Activated CD4-positive, alpha-beta T cell treated with anti-CD3 and anti-CD28 coated beads, Interleukin-2, amount 10 ng/mL, durations not matched to agents 24 days and 14 days (primary cell): ENCODE results near the gene IGF2BP2. TPM values are rescaled to one million over a fixed set of nuclear protein-coding genes. Genes with fewer than 3 reads are reported as not detected.
"Not testable (repeated sequence)": the region's sequence is repeated elsewhere in the genome, so short reads cannot be mapped to it uniquely, and the experiment has no call there.

Experiments used
- DNase-seq: peaks from one replicate; pipeline ENCODE4 v3.0.0; 2022
- H3K27ac Mint-ChIP-seq: one replicate; pipeline ENCODE4 v1.8.0; 2022; ENCODE audit warnings: mild to moderate bottlenecking, mixed read lengths
- H3K27me3 Mint-ChIP-seq: one replicate; pipeline ENCODE4 v1.8.0; 2022; ENCODE audit warnings: mixed read lengths
- H3K36me3 Mint-ChIP-seq: one replicate; pipeline ENCODE4 v1.8.0; 2022; ENCODE audit warnings: low read depth, mild to moderate bottlenecking, mixed read lengths
- H3K4me1 Mint-ChIP-seq: one replicate; pipeline ENCODE4 v1.8.0; 2021; ENCODE audit warnings: mixed read lengths
- H3K4me3 Mint-ChIP-seq: one replicate; pipeline ENCODE4 v1.8.0; 2022; ENCODE audit warnings: mild to moderate bottlenecking, moderate library complexity, mixed read lengths
- H3K9me3 Mint-ChIP-seq: one replicate; pipeline ENCODE4 v1.8.0; 2021; ENCODE audit warnings: mixed read lengths
- intact Hi-C: fragments of 100-400 bp; cut with micrococcal nuclease; formaldehyde crosslinking; loops from one replicate; pipeline ENCODE4 v1.15.1; 2023
- total RNA-seq: library from RNA; stranded (reverse); gene quantifications from 2 replicates; pipeline ENCODE4 v1.2.3, GENCODE V29; 2022

IGF2BP2 gene
- total RNA-seq, 1 donor from 2014 or later, result 0.89 TPM

GRCh38 chr3:185807445-185808068 lies 17.3 kb downstream of the IGF2BP2 start:
- H3K4me3 Mint-ChIP-seq, result no peak overlapping the region
- no peaks in the 10 kb centered on the region for H3K4me1 Mint-ChIP-seq
- peaks cover 4% of the 10 kb centered on the region for H3K9me3 Mint-ChIP-seq
- H3K27me3 Mint-ChIP-seq, result peaks cover 22% of the 10 kb centered on the region
- intact Hi-C loops, result no loop called here
- H3K36me3 Mint-ChIP-seq, result no peaks in the 10 kb centered on the region
- no peak overlapping the region for H3K27ac Mint-ChIP-seq
- DNase-seq, result no peak

- H3K36me3 Mint-ChIP-seq, intact Hi-C loops, H3K27me3 Mint-ChIP-seq, DNase-seq, H3K27ac Mint-ChIP-seq, H3K4me3 Mint-ChIP-seq, H3K9me3 Mint-ChIP-seq: not testable (repeated sequence)
- H3K4me1 Mint-ChIP-seq, result peaks cover 14% of the 10 kb centered on the region
Measured at GRCh38 chr3:185798831-185799110, 26.1 kb downstream of the IGF2BP2 start.

DNA sequence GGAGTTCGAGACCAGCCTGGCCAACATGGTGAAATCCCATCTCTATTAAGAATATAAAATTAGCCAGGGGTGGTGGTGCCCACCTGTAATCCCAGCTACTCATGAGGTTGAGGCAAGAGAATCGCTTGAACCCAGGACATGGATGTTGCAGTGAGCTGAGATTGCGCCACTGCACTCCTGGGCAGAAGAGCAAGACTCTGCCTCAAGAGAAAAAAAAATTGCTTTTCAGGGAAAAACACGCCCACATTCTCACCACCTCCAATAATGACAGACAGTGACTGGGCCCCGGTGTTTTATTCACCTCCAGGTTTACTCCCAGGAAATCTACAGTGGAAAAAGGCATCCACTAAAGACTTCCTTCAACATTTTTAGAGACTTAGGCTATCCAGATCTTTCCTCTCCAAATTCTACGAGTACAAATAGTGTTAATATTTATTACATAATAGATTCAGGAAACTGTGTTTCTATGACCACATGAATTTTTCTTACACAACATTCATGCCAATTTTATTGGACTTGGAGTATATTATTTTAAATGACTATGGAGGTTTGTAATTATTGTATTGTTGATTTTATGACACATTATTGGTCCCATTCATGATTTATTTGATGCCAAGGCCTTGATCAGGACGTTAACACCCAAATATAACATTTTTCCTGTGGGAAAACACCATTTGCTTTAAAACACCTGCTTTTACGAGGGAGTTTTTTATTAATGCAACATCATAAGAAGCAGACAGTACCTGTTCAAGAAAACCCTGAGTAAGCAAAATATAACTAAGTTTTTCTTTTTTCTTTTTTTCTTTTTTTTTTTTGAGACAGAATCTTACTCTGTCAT lies 26.6 kb downstream of the IGF2BP2 start:
- Mint-ChIP-seq H3K4me3 (no peak overlapping the region), H3K27ac (no peak overlapping the region), H3K27me3 (peaks cover 5% of the 10 kb centered on the region), H3K36me3 (no peaks in the 10 kb centered on the region), H3K4me1 (peaks cover 14% of the 10 kb centered on the region), H3K9me3 (no peaks in the 10 kb centered on the region)
- no peak for DNase-seq
- intact Hi-C loops, result no loop called here

DNA sequence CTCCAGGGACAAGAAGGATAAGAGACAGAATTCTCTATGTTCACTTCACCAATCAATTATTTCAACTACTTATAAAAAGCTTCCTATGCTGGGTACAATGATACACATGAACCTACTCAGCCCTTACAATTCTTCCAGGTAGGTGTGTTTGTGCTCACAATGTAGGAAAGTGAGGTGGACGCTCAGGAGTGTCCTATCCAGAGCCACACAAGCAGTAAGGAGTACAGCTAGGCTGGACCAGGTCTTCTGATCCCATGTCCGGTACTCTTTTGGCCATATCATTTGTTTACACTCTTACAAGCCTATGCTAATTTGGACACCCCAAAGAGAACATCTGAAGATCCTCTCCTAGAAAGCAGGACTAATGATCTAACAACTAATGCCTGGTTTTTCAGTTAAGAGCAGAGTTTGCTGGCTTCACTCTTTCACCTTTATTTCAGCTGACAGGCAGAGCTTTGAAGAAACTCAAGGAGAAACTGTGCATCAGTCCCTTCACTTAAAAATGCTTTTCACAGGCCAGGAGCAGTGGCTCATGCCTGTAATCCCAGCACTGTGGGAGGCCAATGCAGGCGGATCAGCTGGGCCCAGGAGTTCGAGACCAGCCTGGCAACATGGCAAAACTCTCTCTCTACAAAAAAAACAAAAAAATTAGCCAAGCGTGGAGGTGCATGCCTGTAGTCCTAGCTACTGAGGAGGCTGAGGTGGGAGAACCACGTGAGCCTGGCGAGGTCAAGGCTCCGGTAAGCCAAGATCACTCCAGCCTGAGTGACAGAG lies 27.5 kb downstream of the IGF2BP2 start:
- no peak overlapping the region for H3K27ac Mint-ChIP-seq
- peaks cover 14% of the 10 kb centered on the region for H3K4me1 Mint-ChIP-seq

GRCh38 chr3:185796431-185797107 lies 28.3 kb downstream of the IGF2BP2 start:
- intact Hi-C loops, result no loop called here
- Mint-ChIP-seq H3K4me1 (peaks cover 14% of the 10 kb centered on the region), H3K9me3 (no peaks in the 10 kb centered on the region)

More for the DNA sequence above, 27.5 kb downstream of the IGF2BP2 start:
- Mint-ChIP-seq H3K9me3 (no peaks in the 10 kb centered on the region), H3K4me3 (no peak overlapping the region), H3K27me3 (peaks cover 5% of the 10 kb centered on the region), H3K36me3 (no peaks in the 10 kb centered on the region)
- intact Hi-C loops, result no loop called here
- no peak for DNase-seq

GRCh38 chr3:185793381-185793780 lies 31.5 kb downstream of the IGF2BP2 start:
- peaks cover 18% of the 10 kb centered on the region for H3K27me3 Mint-ChIP-seq
- H3K4me1 Mint-ChIP-seq, result peaks cover 16% of the 10 kb centered on the region
- no peaks in the 10 kb centered on the region for H3K36me3 Mint-ChIP-seq
- no peak overlapping the region for H3K27ac Mint-ChIP-seq
- intact Hi-C loops, result no loop called here
- no peaks in the 10 kb centered on the region for H3K9me3 Mint-ChIP-seq
- no peak for DNase-seq
- H3K4me3 Mint-ChIP-seq, result no peak overlapping the region

More at GRCh38 chr3:185796431-185797107, 28.3 kb downstream of the IGF2BP2 start:
- H3K36me3 Mint-ChIP-seq, result no peaks in the 10 kb centered on the region
- DNase-seq, result no peak
- no peak overlapping the region for H3K27ac Mint-ChIP-seq
- H3K4me3 Mint-ChIP-seq, result no peak overlapping the region
- H3K27me3 Mint-ChIP-seq, result peaks cover 5% of the 10 kb centered on the region

GRCh38 chr3:185792955-185793354 lies 31.9 kb downstream of the IGF2BP2 start:
- Mint-ChIP-seq H3K27me3 (peaks cover 18% of the 10 kb centered on the region), H3K4me1 (peaks cover 16% of the 10 kb centered on the region), H3K9me3 (no peaks in the 10 kb centered on the region), H3K4me3 (no peak overlapping the region), H3K36me3 (no peaks in the 10 kb centered on the region), H3K27ac (no peak overlapping the region)
- intact Hi-C loops, result no loop called here
- DNase-seq, result no peak

DNA sequence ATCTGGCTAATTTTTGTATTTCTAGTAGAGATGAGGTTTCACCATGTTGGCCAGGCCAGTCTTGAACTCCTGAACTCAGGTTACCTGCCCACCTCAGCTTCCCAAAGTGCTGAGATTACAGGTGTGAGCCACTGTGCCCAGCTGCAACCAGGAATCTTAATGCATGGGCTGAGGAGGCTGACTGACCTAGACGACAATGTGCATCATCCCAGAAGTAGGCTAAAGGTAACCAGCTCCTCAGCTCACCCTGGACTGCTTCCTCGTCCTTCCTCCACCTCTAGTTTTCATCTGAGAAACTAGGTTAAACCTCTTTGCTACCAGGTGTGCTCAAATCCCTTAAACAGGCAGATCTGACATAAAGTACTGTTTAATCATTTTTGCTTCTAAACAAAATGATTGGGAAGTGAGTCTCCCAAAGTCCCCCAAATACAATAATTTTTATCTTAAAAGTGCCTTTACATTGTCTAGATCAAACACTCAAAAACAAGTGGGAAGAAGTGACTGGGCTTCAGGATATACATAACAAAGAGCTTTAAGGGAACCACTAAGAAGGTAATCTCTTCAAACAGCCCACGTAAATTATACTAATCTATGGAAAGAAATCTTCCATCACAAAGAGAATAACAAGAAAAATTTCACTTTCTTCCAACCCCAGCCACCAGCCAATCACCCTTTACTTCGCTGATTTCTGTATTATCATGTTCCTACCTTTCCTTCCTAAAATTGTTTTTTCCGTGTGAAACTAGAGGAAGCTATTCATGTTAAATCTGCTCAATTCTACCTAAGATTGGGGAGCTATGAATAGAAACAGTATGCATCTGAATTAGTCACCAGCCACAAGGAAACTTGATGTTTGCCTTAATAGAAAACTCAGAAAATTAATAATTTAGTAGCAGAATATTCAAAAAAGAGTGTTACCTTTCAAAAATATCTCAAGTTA lies 34.7 kb downstream of the IGF2BP2 start:
- intact Hi-C loops, result no loop called here
- H3K4me1 Mint-ChIP-seq, result peaks cover 11% of the 10 kb centered on the region
- DNase-seq, result no peak

GRCh38 chr3:185789134-185789533 lies 35.7 kb downstream of the IGF2BP2 start:
- Mint-ChIP-seq H3K27me3 (peaks cover 20% of the 10 kb centered on the region), H3K4me1 (peaks cover 3% of the 10 kb centered on the region), H3K36me3 (no peaks in the 10 kb centered on the region), H3K9me3 (no peaks in the 10 kb centered on the region), H3K4me3 (no peak overlapping the region), H3K27ac (no peak overlapping the region)
- intact Hi-C loops, result no loop called here
- no peak for DNase-seq

More for the DNA sequence above, 34.7 kb downstream of the IGF2BP2 start:
- Mint-ChIP-seq H3K9me3 (no peaks in the 10 kb centered on the region), H3K36me3 (no peaks in the 10 kb centered on the region), H3K27me3 (peaks cover 20% of the 10 kb centered on the region), H3K4me3 (no peak overlapping the region), H3K27ac (no peak overlapping the region)

- H3K4me1 Mint-ChIP-seq, result peaks cover 2% of the 10 kb centered on the region
- H3K36me3 Mint-ChIP-seq, result no peaks in the 10 kb centered on the region
- H3K27ac Mint-ChIP-seq, result no peak overlapping the region
- intact Hi-C loops, result no loop called here
- peaks cover 21% of the 10 kb centered on the region for H3K27me3 Mint-ChIP-seq
- no peak overlapping the region for H3K4me3 Mint-ChIP-seq
- no peak for DNase-seq
- no peaks in the 10 kb centered on the region for H3K9me3 Mint-ChIP-seq
Measured at GRCh38 chr3:185788292-185788691, 36.5 kb downstream of the IGF2BP2 start.

GRCh38 chr3:185786956-185787877 lies 37.6 kb downstream of the IGF2BP2 start:
- no peak overlapping the region for H3K4me3 Mint-ChIP-seq
- H3K36me3 Mint-ChIP-seq, result no peaks in the 10 kb centered on the region
- no peaks in the 10 kb centered on the region for H3K9me3 Mint-ChIP-seq
- DNase-seq, result no peak
- peaks cover 27% of the 10 kb centered on the region for H3K27me3 Mint-ChIP-seq
- H3K4me1 Mint-ChIP-seq, result peaks cover 2% of the 10 kb centered on the region
- no peak overlapping the region for H3K27ac Mint-ChIP-seq
- intact Hi-C loops, result loop anchor here (2.0 kb wide), 1 partner anchor 42 kb away; no protein-coding TSS in a partner anchor

- intact Hi-C loops, result loop anchor here (2.0 kb wide), 1 partner anchor 41 kb away; no protein-coding TSS in a partner anchor
- not testable (repeated sequence) for H3K36me3 Mint-ChIP-seq, DNase-seq, H3K4me1 Mint-ChIP-seq, H3K27ac Mint-ChIP-seq, H3K9me3 Mint-ChIP-seq, H3K4me3 Mint-ChIP-seq
- peaks cover 30% of the 10 kb centered on the region for H3K27me3 Mint-ChIP-seq
Measured at GRCh38 chr3:185786258-185786657, 38.6 kb downstream of the IGF2BP2 start.
